Fibroblast of the conjunctiva (primary cell): ENCODE data around the gene SERPINA5.
"Not testable (repeated sequence)": the region's sequence is repeated elsewhere in the genome, so short reads cannot be mapped to it uniquely, and the experiment has no call there.

Experiments used
- DNase-seq: peaks from one replicate; pipeline ENCODE4 v3.0.0-alpha.2; 2010; ENCODE audit warnings: low read depth

The SERPINA5 gene

GRCh38 chr14:94622653-94623421 lies 41.6 kb downstream of the SERPINA5 start:
- DNase-seq = no peak

- DNase-seq = no peak
Measured at GRCh38 chr14:94623422-94623809, 42.2 kb downstream of the SERPINA5 start.

GRCh38 chr14:94623856-94624499 lies 42.8 kb downstream of the SERPINA5 start:
- no peak for DNase-seq

- no peak for DNase-seq
Measured at GRCh38 chr14:94624537-94625352, 43.5 kb downstream of the SERPINA5 start.

GRCh38 chr14:94625353-94625635 lies 44.1 kb downstream of the SERPINA5 start:
- DNase-seq = no peak

GRCh38 chr14:94628578-94628977 lies 47.4 kb downstream of the SERPINA5 start:
- no peak for DNase-seq

GRCh38 chr14:94630396-94630795 lies 49.2 kb downstream of the SERPINA5 start:
- DNase-seq = no peak

- no peak for DNase-seq
Measured at GRCh38 chr14:94631050-94631449, 49.8 kb downstream of the SERPINA5 start.

- no peak for DNase-seq
Measured at GRCh38 chr14:94631536-94632304, 50.5 kb downstream of the SERPINA5 start.

- no peak for DNase-seq
Measured at GRCh38 chr14:94632305-94632590, 51.0 kb downstream of the SERPINA5 start.

- DNase-seq = no peak
Measured at GRCh38 chr14:94633121-94633520, 51.9 kb downstream of the SERPINA5 start.

- DNase-seq = no peak
Measured at GRCh38 chr14:94635154-94635553, 53.9 kb downstream of the SERPINA5 start.

GRCh38 chr14:94636744-94637412 lies 55.7 kb downstream of the SERPINA5 start:
- DNase-seq = no peak

- DNase-seq = not testable (repeated sequence)
Measured at GRCh38 chr14:94637814-94638213, 56.6 kb downstream of the SERPINA5 start.

- no peak for DNase-seq
Measured at GRCh38 chr14:94638339-94638738, 57.1 kb downstream of the SERPINA5 start.

- no peak for DNase-seq
Measured at GRCh38 chr14:94638961-94639817, 58.0 kb downstream of the SERPINA5 start.

GRCh38 chr14:94640721-94641631 lies 59.8 kb downstream of the SERPINA5 start:
- no peak for DNase-seq

- no peak for DNase-seq
Measured at GRCh38 chr14:94641632-94641955, 60.4 kb downstream of the SERPINA5 start.
